Measurements from ENCODE around the gene CDCA7. TPM values are rescaled to one million over a fixed set of nuclear protein-coding genes. Genes with fewer than 3 reads are reported as not detected.

The CDCA7 gene
- total and polyA plus RNA-seq, 7 donors = 0.33 to 22.7 (median 3.8) TPM; not detected in 1

DNA sequence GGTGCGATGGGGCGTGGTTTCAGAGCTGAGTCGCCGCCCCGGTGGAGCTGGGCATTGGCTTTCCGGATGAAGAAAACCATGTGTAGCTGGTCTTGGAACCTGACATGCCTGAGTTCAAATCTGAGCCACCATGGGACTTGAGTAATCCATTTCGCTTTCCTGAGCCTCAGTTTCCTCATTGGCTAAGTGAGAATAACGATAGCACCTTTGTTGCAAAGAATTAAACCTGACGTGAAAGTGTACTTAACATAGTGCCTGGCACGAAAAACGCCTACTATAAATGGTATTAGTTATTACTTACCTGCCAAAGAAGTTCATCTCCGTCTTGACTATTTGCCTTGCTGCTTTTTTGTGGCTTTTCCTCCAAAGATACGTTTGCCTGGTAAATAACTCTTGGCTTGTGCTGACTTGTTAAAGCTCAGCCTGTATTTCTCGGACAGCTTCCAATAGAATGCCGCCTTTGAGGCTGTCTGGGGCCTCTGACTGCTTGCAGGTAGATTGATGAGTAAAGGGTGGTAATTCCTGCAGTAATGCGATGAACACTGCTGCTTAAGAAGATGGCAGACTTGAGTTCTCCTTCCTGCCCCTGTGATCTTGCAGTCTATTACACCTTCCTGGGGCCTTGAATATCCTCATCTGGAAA is 1.3 kb downstream of the CDCA7 start:
- DNase-seq = no peak
- intact Hi-C loops (cut with DNase I) = loop anchor here (10.0 kb wide), 1 partner anchor 331 kb away; no protein-coding TSS in a partner anchor
- Histone ChIP-seq H3K4me3 (peak overlapping the region in 3 of 4 donors; percentile 45 to 59 (median 54)), H3K4me1 (peaks cover 0 to 23% (median 21%) of the 10 kb centered on the region in 4 donors), H3K27me3 (peaks cover 7 to 65% (median 36%) of the 10 kb centered on the region in 3 donors), H3K36me3 (no peaks in the 10 kb centered on the region), H3K9me3 (no peaks in the 10 kb centered on the region), H3K27ac (no peak overlapping the region)
- 8 to 20% methylated on average over 16 of the region's 16 CpGs for WGBS, 2 donors
- TF ChIP-seq, protein P1, sequence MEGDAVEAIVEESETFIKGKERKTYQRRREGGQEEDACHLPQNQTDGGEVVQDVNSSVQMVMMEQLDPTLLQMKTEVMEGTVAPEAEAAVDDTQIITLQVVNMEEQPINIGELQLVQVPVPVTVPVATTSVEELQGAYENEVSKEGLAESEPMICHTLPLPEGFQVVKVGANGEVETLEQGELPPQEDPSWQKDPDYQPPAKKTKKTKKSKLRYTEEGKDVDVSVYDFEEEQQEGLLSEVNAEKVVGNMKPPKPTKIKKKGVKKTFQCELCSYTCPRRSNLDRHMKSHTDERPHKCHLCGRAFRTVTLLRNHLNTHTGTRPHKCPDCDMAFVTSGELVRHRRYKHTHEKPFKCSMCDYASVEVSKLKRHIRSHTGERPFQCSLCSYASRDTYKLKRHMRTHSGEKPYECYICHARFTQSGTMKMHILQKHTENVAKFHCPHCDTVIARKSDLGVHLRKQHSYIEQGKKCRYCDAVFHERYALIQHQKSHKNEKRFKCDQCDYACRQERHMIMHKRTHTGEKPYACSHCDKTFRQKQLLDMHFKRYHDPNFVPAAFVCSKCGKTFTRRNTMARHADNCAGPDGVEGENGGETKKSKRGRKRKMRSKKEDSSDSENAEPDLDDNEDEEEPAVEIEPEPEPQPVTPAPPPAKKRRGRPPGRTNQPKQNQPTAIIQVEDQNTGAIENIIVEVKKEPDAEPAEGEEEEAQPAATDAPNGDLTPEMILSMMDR (IDR thresholded peaks at IDR 0.05) = no peak
- no peak for TF ChIP-seq POLR2A (IDR thresholded peaks at IDR 0.05)
- TF ChIP-seq EP300 (IDR thresholded peaks at IDR 0.05) = no peak
- TF ChIP-seq POLR2AphosphoS5 (IDR thresholded peaks at IDR 0.05) = no peak

DNA sequence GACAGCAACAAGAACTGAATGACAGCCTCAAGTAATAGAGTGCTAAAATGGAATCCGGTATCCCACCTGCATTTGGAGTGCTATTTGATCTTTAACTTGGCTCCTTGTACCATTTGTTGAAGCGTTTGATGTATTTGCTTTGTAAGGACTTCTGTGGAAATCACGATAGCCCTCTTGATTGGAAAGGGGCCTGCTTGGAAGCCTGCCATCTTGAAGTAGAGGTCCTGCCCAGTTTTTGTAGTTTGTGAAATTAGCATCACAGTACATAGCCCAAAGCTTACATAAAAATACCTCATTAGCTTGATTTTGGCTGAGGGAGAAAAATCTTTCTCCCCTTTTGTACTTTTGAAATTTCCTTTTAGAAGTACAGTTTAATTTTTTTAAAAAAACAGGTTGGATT is 2.7 kb downstream of the CDCA7 start:
- WGBS, 2 donors = 20 to 63% methylated on average over 3 of the region's 3 CpGs
- DNase-seq = no peak
- no peak overlapping the region for H3K27ac ChIP-seq
- no peaks in the 10 kb centered on the region for H3K9me3 ChIP-seq
- H3K27me3 ChIP-seq = peaks cover 7 to 56% (median 34%) of the 10 kb centered on the region in 3 donors
- H3K4me1 ChIP-seq = peaks cover 0 to 23% (median 21%) of the 10 kb centered on the region in 4 donors
- no peak overlapping the region for H3K4me3 ChIP-seq
- TF ChIP-seq EP300 (IDR thresholded peaks at IDR 0.05) (no peak), POLR2A (IDR thresholded peaks at IDR 0.05) (no peak), POLR2AphosphoS5 (IDR thresholded peaks at IDR 0.05) (no peak)
- TF ChIP-seq, protein P1 (IDR thresholded peaks at IDR 0.05) = no peak
- H3K36me3 ChIP-seq = no peaks in the 10 kb centered on the region
- intact Hi-C loops (cut with DNase I) = loop anchor here (10.0 kb wide), 1 partner anchor 333 kb away; no protein-coding TSS in a partner anchor

DNA sequence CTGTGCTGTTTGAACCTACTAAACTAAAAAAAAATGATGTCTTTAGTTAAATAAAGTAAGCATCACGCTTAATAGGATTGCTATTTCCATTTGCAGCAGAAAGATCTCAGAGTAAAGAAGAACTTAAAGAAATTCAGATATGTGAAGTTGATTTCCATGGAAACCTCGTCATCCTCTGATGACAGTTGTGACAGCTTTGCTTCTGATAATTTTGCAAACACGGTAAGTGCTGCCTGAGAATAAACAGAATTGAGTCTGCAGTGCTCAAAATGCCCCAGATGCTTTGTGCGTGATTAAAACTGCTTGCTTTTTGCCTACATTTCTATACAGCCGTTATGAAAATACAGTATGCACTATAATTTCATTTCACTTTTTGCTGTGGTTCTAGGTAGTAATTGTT is 3.9 kb downstream of the CDCA7 start:
- Histone ChIP-seq H3K4me1 (peaks cover 0 to 23% (median 21%) of the 10 kb centered on the region in 4 donors), H3K36me3 (no peaks in the 10 kb centered on the region), H3K4me3 (no peak overlapping the region), H3K9me3 (no peaks in the 10 kb centered on the region), H3K27ac (no peak overlapping the region), H3K27me3 (peaks cover 7 to 43% (median 27%) of the 10 kb centered on the region in 3 donors)
- DNase-seq = no peak
- intact Hi-C loops (cut with DNase I) = loop anchor here (10.0 kb wide), 1 partner anchor 334 kb away; no protein-coding TSS in a partner anchor
- WGBS, 2 donors = 34 to 70% methylated on average over 5 of the region's 5 CpGs
- TF ChIP-seq, protein P1 (IDR thresholded peaks at IDR 0.05) = no peak
- no peak for TF ChIP-seq POLR2A (IDR thresholded peaks at IDR 0.05)
- TF ChIP-seq POLR2AphosphoS5 (IDR thresholded peaks at IDR 0.05) = no peak
- TF ChIP-seq EP300 (IDR thresholded peaks at IDR 0.05) = no peak

DNA sequence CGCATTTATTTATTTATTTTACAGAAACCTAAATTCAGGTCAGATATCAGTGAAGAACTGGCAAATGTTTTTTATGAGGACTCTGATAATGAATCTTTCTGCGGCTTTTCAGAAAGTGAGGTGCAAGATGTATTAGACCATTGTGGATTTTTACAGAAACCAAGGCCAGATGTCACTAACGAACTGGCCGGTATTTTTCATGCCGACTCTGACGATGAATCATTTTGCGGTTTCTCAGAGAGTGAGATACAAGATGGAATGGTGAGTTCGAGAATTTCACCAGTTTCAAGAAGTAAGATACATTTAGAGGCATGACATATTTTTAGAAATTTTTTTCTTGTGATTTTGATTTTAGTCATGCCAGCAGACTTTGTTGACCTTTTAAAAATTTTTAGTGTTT is 4.6 kb downstream of the CDCA7 start:
- peaks cover 7 to 37% (median 21%) of the 10 kb centered on the region in 3 donors for H3K27me3 ChIP-seq
- no peak for DNase-seq
- H3K4me1 ChIP-seq = peaks cover 0 to 18% (median 16%) of the 10 kb centered on the region in 4 donors
- no peaks in the 10 kb centered on the region for H3K36me3 ChIP-seq
- no peak overlapping the region for H3K4me3 ChIP-seq
- intact Hi-C loops (cut with DNase I) = loop anchor here (10.0 kb wide), 1 partner anchor 334 kb away; no protein-coding TSS in a partner anchor
- H3K9me3 ChIP-seq = no peaks in the 10 kb centered on the region
- TF ChIP-seq, protein P1 (IDR thresholded peaks at IDR 0.05) = no peak
- no peak for TF ChIP-seq POLR2AphosphoS5 (IDR thresholded peaks at IDR 0.05)
- no peak for TF ChIP-seq POLR2A (IDR thresholded peaks at IDR 0.05)
- TF ChIP-seq EP300 (IDR thresholded peaks at IDR 0.05) = no peak
- 80% methylated on average over 8 of the region's 8 CpGs for WGBS, 2 donors
- H3K27ac ChIP-seq = no peak overlapping the region
